ENCODE measurements around the gene CLC. TPM values are rescaled to one million over a fixed set of nuclear protein-coding genes. Genes with fewer than 3 reads are reported as not detected.
"Not testable (repeated sequence)": the region's sequence is repeated elsewhere in the genome, so short reads cannot be mapped to it uniquely, and the experiment has no call there.

CLC gene
- total RNA-seq, 1 experiment from 2014 or later: not detected

GRCh38 chr19:39692166-39692565, 45.7 kb downstream of the CLC start:
- intact Hi-C loops (cut with micrococcal nuclease; ENCODE audit: unreplicated experiment): no loop called here
- Mint-ChIP-seq H3K9me3 (ENCODE audit: low read depth, unreplicated experiment) (peaks cover 3% of the 10 kb centered on the region), H3K4me3 (ENCODE audit: low read depth, unreplicated experiment) (no peak overlapping the region), H3K27ac (ENCODE audit: unreplicated experiment) (no peak overlapping the region), H3K4me1 (ENCODE audit: low read depth, unreplicated experiment) (no peaks in the 10 kb centered on the region), H3K36me3 (ENCODE audit: insufficient read depth, unreplicated experiment) (no peaks in the 10 kb centered on the region), H3K27me3 (ENCODE audit: unreplicated experiment) (peaks cover 80% of the 10 kb centered on the region)
- no peak for DNase-seq
- BruUV-seq (replicated peaks): no TSS peak
- CTCF ChIA-PET: no interaction called here
- no peak for TF ChIP-seq CTCF (IDR thresholded peaks at IDR 0.05; ENCODE audit: unreplicated experiment)

- CTCF ChIA-PET; H3K27ac Mint-ChIP-seq (ENCODE audit: unreplicated experiment); intact Hi-C loops (cut with micrococcal nuclease; ENCODE audit: unreplicated experiment); H3K36me3 Mint-ChIP-seq (ENCODE audit: insufficient read depth, unreplicated experiment); H3K9me3 Mint-ChIP-seq (ENCODE audit: low read depth, unreplicated experiment); H3K4me3 Mint-ChIP-seq (ENCODE audit: low read depth, unreplicated experiment); BruUV-seq (replicated peaks); DNase-seq; H3K4me1 Mint-ChIP-seq (ENCODE audit: low read depth, unreplicated experiment): not testable (repeated sequence)
- H3K27me3 Mint-ChIP-seq (ENCODE audit: unreplicated experiment): peaks cover 80% of the 10 kb centered on the region
Measured at GRCh38 chr19:39688637-39689036, 49.2 kb downstream of the CLC start.

- H3K9me3 Mint-ChIP-seq (ENCODE audit: low read depth, unreplicated experiment): peaks cover 6% of the 10 kb centered on the region
- no TSS peak for BruUV-seq (replicated peaks)
- H3K36me3 Mint-ChIP-seq (ENCODE audit: insufficient read depth, unreplicated experiment): no peaks in the 10 kb centered on the region
- no peak for TF ChIP-seq CTCF (IDR thresholded peaks at IDR 0.05; ENCODE audit: unreplicated experiment)
- DNase-seq: no peak
- H3K27me3 Mint-ChIP-seq (ENCODE audit: unreplicated experiment): peaks cover 80% of the 10 kb centered on the region
- intact Hi-C loops (cut with micrococcal nuclease; ENCODE audit: unreplicated experiment): no loop called here
- CTCF ChIA-PET: no interaction called here
- no peak overlapping the region for H3K27ac Mint-ChIP-seq (ENCODE audit: unreplicated experiment)
- no peak overlapping the region for H3K4me3 Mint-ChIP-seq (ENCODE audit: low read depth, unreplicated experiment)
- H3K4me1 Mint-ChIP-seq (ENCODE audit: low read depth, unreplicated experiment): no peaks in the 10 kb centered on the region
Measured at GRCh38 chr19:39686739-39687138, 51.1 kb downstream of the CLC start.

GRCh38 chr19:39684267-39684666, 53.6 kb downstream of the CLC start:
- TF ChIP-seq CTCF (IDR thresholded peaks at IDR 0.05; ENCODE audit: unreplicated experiment): no peak
- BruUV-seq (replicated peaks): no TSS peak
- DNase-seq: no peak
- H3K9me3 Mint-ChIP-seq (ENCODE audit: low read depth, unreplicated experiment): peaks cover 3% of the 10 kb centered on the region
- H3K27me3 Mint-ChIP-seq (ENCODE audit: unreplicated experiment): peaks cover 79% of the 10 kb centered on the region
- peaks cover 6% of the 10 kb centered on the region for H3K4me1 Mint-ChIP-seq (ENCODE audit: low read depth, unreplicated experiment)
- H3K4me3 Mint-ChIP-seq (ENCODE audit: low read depth, unreplicated experiment): no peak overlapping the region
- CTCF ChIA-PET: interaction anchor here (0.7 kb wide), 1 partner anchor 10 kb away, joined by 5 read pairs; no protein-coding TSS in a partner anchor
- intact Hi-C loops (cut with micrococcal nuclease; ENCODE audit: unreplicated experiment): no loop called here
- no peaks in the 10 kb centered on the region for H3K36me3 Mint-ChIP-seq (ENCODE audit: insufficient read depth, unreplicated experiment)
- no peak overlapping the region for H3K27ac Mint-ChIP-seq (ENCODE audit: unreplicated experiment)

- peaks cover under 1% of the 10 kb centered on the region for H3K9me3 Mint-ChIP-seq (ENCODE audit: low read depth, unreplicated experiment)
- H3K4me3 Mint-ChIP-seq (ENCODE audit: low read depth, unreplicated experiment): no peak overlapping the region
- no peak for TF ChIP-seq CTCF (IDR thresholded peaks at IDR 0.05; ENCODE audit: unreplicated experiment)
- H3K27me3 Mint-ChIP-seq (ENCODE audit: unreplicated experiment): peaks cover 70% of the 10 kb centered on the region
- intact Hi-C loops (cut with micrococcal nuclease; ENCODE audit: unreplicated experiment): no loop called here
- no peak overlapping the region for H3K27ac Mint-ChIP-seq (ENCODE audit: unreplicated experiment)
- BruUV-seq (replicated peaks): no TSS peak
- CTCF ChIA-PET: no interaction called here
- DNase-seq: no peak
- peaks cover 22% of the 10 kb centered on the region for H3K4me1 Mint-ChIP-seq (ENCODE audit: low read depth, unreplicated experiment)
- H3K36me3 Mint-ChIP-seq (ENCODE audit: insufficient read depth, unreplicated experiment): no peaks in the 10 kb centered on the region
Measured at GRCh38 chr19:39681416-39681815, 56.4 kb downstream of the CLC start.

Other genes with a start within 250 kb of the CLC start
- gene DLL3, start 239.1 kb downstream of the CLC start, total RNA-seq (2022): 0.19 and 0.42 TPM in 2 replicates
- gene SELENOV, start 222.9 kb downstream of the CLC start, total RNA-seq (2022): not detected in 2 replicates
- gene EID2B, start 205.2 kb downstream of the CLC start, total RNA-seq (2022): 2.4 and 3.3 TPM in 2 replicates
- 14.6 and 17.5 TPM in 2 replicates for gene EID2, start 197.9 kb downstream of the CLC start, total RNA-seq (2022)
- not detected in 2 replicates for gene LGALS13, start 135.5 kb downstream of the CLC start, total RNA-seq (2022)
- not detected in 2 replicates for gene LGALS16, start 82.1 kb downstream of the CLC start, total RNA-seq (2022)
- not detected in 2 replicates for gene LGALS14, start 33.5 kb downstream of the CLC start, total RNA-seq (2022)
- gene LEUTX, start 40.8 kb upstream of the CLC start, total RNA-seq (2022): not detected in 2 replicates
- gene DYRK1B, start 96.1 kb upstream of the CLC start, total RNA-seq (2022): 21.5 and 24.6 TPM in 2 replicates
- 641 and 724 TPM in 2 replicates for gene FBL, start 108.3 kb upstream of the CLC start, total RNA-seq (2022)
- 3.7 and 5.3 TPM in 2 replicates for gene FCGBP, start 196.6 kb upstream of the CLC start, total RNA-seq (2022)
- gene PSMC4, start 233.1 kb upstream of the CLC start, total RNA-seq (2022): 300 and 316 TPM in 2 replicates

Measured in Calu3 (cell line).